Measurements from ENCODE around the gene GARIN3.
A peak's percentile ranks its signal among the peaks of the same experiment; 100 is the strongest.

The GARIN3 gene

DNA sequence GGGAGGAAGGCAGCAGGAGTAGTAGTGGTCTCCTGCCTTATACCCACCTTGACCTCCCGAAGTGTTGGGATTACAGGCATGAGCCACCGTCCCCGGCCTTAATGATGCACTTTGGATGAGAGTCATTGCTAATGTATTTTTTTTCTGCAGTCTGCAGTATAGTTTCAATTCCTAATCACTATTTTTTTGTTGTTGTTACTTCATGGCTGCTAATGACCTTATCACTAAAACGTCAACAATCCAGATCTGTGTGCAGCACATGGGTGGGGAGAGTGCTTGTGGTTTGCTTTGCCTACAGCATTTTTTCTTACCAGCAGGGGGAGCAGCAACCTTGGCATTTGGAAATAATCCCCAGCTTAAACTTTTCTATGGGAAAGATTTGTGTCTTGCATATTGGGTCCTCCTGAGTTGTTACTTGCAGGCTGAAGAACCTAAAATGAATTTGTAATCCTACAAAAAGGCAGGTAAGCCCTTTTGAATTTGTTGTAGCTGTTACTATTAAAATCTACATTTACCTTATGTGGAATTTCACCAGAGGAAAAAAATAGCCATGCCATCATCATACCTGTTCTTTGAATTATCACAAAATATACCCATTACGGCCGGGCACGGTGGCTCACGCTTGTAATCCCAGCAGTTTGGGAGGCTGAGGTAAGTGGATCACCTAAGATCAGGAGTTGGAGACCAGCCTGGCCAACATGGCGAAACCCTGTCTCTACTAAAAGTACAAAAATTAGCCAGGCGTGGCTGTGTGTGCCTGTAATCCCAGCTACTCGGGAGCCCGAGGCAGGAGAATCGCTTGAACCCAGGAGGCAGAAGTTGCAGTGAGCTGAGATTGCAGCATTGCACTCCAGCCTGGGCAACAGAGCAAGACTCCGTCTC lies 17.1 kb downstream of the GARIN3 start:
- DNase-seq (ENCODE audit: low read depth in 2 of 2) = peak; percentile 58 to 78

DNA sequence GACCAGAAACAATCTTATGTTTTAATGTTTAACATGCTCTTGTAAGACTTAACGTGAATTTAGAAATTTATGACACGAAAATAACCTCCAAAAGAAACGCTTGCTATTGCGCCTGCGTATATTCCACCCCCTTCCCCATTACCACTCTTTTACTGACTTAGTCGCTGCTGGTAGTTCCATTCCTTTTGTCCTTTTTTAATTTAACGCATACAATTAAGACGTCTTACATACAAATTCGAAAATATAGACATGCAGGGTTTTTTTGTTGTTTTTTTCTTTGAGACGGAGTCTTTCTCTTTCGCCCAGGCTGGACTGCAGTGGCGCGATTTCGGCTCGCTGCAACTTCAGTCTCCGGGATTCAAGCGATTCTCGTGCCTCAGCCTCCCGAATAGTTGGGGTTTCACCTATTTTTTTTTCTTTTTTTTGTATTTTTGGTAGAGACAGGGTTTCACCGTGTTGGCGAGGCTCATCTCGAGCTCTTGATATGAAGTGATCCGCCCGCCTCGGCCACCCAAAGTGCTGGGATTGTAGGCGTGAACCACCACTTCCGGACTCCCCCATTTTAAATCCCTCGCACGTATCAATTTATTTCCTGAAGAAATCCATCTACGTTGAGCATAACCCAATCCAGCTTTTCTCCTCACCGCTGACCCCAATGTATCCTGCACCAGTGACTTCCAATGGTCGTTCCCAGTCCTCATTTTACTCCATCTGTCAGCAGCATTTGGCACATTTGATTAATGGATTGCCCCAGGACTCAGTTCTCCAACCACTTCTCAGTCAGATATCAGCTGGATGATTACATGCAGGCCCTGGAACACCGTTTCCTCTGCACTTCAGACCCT lies 22.7 kb downstream of the GARIN3 start:
- DNase-seq (ENCODE audit: low read depth in 2 of 2) = peak in 1 of 2 donors; percentile 43

- DNase-seq (ENCODE audit: low read depth in 2 of 2) = peak; percentile 86 to 92
Observed at GRCh38 chr5:157142317-157143126, 23.5 kb downstream of the GARIN3 start, which contains the start of gene MED7. TSS of gene MED7 (minus strand) at chr5:157142865. CDS start at chr5:157139431, 3,434 bp downstream.

DNA sequence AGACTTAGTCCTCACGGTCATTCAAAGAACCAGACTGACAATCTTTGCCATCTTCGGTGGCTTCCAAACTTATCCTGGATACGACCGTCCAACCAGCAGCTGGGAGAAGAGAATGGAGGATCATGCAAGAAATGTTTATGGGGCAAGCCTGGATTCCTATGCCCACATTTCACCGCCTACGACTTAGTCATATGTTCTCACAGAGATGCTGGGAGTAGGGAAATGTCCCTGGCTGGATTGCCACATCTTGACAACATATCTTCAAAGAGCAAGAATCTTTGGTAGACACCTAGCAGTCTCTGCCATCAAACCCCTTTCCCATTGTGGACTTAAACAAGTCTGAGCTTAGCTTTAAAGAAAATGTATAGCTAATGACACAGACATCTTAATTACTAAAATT lies 28.4 kb downstream of the GARIN3 start:
- no peak for DNase-seq (ENCODE audit: low read depth in 2 of 2)

DNA sequence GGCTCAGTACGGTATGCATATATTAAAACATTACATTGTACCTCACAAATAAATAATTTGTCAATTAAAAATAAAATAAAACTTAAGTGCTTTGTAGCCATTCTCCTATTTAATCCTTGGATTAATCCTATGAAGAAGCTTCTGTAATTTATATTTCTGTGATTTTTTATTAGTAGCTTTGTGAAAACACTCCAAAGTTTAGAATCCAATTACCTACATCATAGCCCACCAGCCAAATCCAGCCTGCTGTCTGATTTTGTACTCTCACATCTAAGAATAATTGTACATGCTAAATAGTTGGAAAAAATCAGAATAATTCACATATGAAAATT lies 33.8 kb downstream of the GARIN3 start:
- DNase-seq (ENCODE audit: low read depth in 2 of 2) = no peak

GRCh38 chr5:157130925-157131324 lies 35.1 kb downstream of the GARIN3 start:
- DNase-seq (ENCODE audit: low read depth in 2 of 2) = no peak

DNA sequence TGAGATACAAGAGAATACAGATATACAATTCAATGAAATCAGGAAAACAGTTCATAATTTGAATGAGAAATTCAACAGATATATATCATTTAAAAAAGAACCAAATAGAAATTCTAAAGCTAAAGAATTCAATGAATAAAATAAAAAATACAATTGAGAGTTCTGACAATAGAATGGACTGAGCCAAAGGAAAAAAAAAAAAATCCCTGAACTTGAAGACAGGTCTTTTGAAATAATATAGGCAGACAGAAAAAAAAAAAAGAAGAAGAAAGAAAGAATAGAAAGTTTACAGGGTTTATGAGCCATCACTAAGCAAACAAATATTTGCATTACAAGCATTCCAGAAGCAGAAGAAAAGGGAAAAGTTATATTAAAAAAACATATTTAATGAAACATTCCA lies 44.4 kb downstream of the GARIN3 start:
- DNase-seq (ENCODE audit: low read depth in 2 of 2) = no peak

DNA sequence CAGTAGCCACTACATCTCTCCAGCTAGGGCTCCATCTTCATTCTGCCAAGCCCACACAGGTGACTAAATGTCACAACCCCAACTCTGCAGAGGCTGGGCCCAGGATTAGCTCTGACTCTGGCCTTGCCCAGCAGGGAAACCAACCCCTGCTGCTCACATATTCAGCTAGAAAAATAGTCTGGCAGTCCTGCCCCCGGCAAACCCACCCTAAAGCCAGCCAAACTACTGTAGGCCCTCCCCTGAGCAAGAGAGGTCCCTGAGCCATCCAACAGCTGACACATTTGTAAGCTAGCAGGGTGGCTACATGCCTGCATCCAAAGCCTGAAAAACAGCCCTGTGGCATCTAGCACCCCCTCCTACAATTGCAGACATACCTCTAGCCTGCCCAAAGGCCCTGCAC lies 46.0 kb downstream of the GARIN3 start:
- DNase-seq (ENCODE audit: low read depth in 2 of 2) = no peak

DNA sequence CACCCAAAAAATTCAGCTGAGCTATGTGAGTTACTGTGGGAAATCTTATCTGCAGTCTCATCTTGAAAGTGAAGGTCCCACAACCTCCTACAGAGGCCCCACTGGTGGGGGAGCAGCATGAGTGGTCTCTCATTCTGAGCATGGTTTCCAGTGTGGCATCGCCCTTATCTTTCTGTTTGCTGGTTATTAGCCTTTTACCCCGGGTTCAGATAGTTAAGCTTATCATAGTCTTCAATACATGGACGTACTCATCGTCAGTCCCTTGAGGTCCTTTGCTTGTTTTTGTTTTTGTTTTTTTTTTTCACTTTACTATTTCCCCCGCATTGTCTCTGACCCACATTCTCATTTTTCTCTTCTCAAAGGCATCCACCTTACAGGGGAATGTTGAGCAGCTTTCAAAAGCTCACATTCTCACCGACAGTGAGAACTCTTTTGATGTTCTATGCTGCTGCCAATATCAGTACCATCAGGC lies 49.5 kb downstream of the GARIN3 start:
- no peak for DNase-seq (ENCODE audit: low read depth in 2 of 2)

DNA sequence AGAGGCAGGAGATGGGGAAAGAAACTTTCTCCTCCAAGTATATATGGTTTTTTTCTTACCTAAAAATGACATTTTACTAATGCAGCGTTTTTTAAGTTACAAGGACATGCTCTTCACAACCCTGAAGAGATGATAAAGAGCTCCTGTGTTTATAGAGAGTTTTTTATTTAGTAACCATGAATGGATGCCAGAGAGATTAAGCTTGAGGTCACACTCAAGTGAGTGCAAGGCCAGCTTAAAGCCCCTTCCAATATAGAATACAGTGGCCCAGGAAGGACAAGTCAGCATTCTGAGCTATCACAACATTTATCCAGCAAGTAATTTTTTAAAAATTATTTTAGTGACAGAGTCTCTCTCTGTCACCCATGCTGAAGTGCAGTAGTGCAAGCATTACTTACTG lies 50.6 kb downstream of the GARIN3 start:
- no peak for DNase-seq (ENCODE audit: low read depth in 2 of 2)

GRCh38 chr5:157115012-157115411 lies 51.1 kb downstream of the GARIN3 start:
- no peak for DNase-seq (ENCODE audit: low read depth in 2 of 2)

DNA sequence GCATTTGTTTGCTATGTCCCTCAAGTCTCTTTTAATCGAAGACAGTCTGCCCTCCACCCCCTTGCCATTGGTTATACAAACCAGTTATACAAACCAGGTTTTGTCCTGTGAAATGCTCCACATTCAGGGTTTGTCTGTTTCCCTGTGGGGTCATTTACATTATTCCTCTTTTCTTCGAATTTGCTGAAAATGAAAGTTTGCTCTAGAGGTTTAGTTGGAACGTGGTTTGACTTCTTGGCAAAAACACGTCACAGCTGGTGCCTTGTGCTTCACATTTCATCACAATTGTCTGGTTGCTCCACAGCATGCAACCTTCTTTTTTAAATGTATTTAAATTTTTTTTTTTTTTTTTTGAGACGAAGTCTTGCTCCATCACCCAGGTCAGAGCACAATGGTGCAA lies 53.1 kb downstream of the GARIN3 start:
- DNase-seq (ENCODE audit: low read depth in 2 of 2) = no peak

All from stimulated activated CD8-positive, alpha-beta memory T cell treated with anti-CD3 and anti-CD28 coated beads, Interleukin-7, amount 100 ng/mL, for 4 hours (primary cell).